ENCODE measurements around the gene BLM. TPM values are rescaled to one million over a fixed set of nuclear protein-coding genes. Genes with fewer than 3 reads are reported as not detected.

Gene BLM
- total and polyA plus RNA-seq, 2 of the 13 experiments (the other 11 are each of a cell fraction or from before 2014, with no cell fraction given), result 5.1 to 11.8 TPM

GRCh38 chr15:90716976-90717821 is at the start of gene BLM (continued):
- TF ChIP-seq SNAPC2 (CRISPR knock-in tag; IDR thresholded peaks at IDR 0.05), result peak; percentile 92; the same call in 1 of the 2 replicates
- no peak for TF ChIP-seq PRPF4 (IDR thresholded peaks at IDR 0.05; ENCODE audit: low read depth, low read length, poor library complexity, severe bottlenecking)
- peak; percentile 48 for TF ChIP-seq TEAD3 (CRISPR knock-in tag; optimal IDR thresholded peaks at IDR 0.05; ENCODE audit: borderline replicate concordance)
- TF ChIP-seq ZBTB4 (CRISPR knock-in tag; IDR thresholded peaks at IDR 0.05; ENCODE audit: borderline replicate concordance), result peak; percentile 26; the same call in 1 of the 2 replicates
- peak; percentile 66; the same call in 1 of the 2 replicates for TF ChIP-seq ATF1 (CRISPR knock-in tag; IDR thresholded peaks at IDR 0.05)
- TF ChIP-seq JUND (CRISPR knock-in tag; IDR thresholded peaks at IDR 0.05), result no peak
- TF ChIP-seq ZNF543 (CRISPR knock-in tag; IDR thresholded peaks at IDR 0.05), result no peak
- TF ChIP-seq HDAC1 (CRISPR knock-in tag; IDR thresholded peaks at IDR 0.05), result peak; percentile 100
- TF ChIP-seq PRDM10 (CRISPR knock-in tag; IDR thresholded peaks at IDR 0.05; ENCODE audit: low read depth), result no peak
- peak; percentile 67; the same call in 1 of the 2 replicates for TF ChIP-seq NFKB2 (CRISPR knock-in tag; IDR thresholded peaks at IDR 0.05; ENCODE audit: borderline replicate concordance)
- peak; percentile 58; the same call in 1 of the 2 replicates for TF ChIP-seq NFAT5 (CRISPR knock-in tag; IDR thresholded peaks at IDR 0.05)
- TF ChIP-seq HNF1B (CRISPR knock-in tag; IDR thresholded peaks at IDR 0.05), result 0 out of 2 replicates have a peak, but pooled peaks have one; percentile 41
- no peak for TF ChIP-seq NCOA1 (CRISPR knock-in tag; IDR thresholded peaks at IDR 0.05)

All from HepG2 (cell line).